GM12872 (cell line): ENCODE measurements around the gene LENG9.

Experiments used
- TF ChIP-seq, protein P1 (sequence below): IDR thresholded peaks from 3 replicates; pipeline ENCODE4 v1.5.1; 2011; ENCODE audit warnings: low read depth, mild to moderate bottlenecking, low read length, moderate library complexity; ENCODE audit not compliant: insufficient read depth

The LENG9 gene

DNA sequence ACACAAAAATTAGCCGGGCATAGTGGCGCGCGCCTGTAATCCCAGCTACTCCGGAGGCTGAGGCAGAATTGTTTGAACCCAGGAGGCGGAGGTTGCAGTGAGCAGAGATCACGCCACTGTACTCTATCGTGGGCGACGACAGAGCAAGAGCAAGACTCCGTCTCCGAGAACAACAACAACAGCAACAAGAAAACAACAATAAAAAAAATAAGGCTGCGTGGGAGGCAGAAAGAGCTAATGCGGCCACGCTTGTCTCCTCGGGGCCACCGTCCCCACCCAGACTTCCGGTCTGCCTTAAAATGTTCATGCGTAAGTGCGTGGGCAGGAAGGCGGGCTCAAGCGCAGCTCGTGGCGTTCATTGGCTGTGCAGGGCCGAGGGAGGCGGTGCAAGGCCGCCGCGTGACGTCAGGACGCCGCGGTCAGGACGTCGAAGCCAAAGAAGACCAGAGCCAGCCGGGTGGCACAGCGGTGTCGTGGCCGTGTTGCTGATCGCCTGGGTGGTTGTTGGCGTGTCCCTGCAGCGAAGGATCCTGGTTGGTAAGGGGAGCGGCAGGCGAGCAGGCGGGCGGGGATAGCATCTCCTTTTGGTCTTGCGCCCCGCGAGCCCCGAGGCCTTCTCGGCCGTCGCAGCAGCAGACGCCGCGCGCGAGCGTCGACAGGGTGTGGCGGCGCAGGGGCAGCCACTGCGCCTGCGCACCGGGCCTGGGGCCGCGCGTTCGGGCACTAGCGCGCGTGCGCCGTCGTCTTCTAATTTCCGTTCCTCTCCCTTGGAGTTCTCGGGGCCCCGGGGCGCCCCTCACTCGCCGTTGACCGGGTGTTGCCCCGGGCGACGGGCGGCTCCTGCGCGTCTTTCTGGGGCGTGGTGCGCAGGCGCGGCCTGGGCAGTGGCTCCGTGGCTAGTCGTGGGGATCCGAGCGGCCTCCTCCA, 14.5 kb downstream of the LENG9 start, which contains the start of gene LENG8:
LENG8 (plus strand) TSS at position 426 of the 927 bp plus-strand sequence. CDS start 2,146 bp downstream, outside the sequence.
- TF ChIP-seq, protein P1, sequence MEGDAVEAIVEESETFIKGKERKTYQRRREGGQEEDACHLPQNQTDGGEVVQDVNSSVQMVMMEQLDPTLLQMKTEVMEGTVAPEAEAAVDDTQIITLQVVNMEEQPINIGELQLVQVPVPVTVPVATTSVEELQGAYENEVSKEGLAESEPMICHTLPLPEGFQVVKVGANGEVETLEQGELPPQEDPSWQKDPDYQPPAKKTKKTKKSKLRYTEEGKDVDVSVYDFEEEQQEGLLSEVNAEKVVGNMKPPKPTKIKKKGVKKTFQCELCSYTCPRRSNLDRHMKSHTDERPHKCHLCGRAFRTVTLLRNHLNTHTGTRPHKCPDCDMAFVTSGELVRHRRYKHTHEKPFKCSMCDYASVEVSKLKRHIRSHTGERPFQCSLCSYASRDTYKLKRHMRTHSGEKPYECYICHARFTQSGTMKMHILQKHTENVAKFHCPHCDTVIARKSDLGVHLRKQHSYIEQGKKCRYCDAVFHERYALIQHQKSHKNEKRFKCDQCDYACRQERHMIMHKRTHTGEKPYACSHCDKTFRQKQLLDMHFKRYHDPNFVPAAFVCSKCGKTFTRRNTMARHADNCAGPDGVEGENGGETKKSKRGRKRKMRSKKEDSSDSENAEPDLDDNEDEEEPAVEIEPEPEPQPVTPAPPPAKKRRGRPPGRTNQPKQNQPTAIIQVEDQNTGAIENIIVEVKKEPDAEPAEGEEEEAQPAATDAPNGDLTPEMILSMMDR = no peak

DNA sequence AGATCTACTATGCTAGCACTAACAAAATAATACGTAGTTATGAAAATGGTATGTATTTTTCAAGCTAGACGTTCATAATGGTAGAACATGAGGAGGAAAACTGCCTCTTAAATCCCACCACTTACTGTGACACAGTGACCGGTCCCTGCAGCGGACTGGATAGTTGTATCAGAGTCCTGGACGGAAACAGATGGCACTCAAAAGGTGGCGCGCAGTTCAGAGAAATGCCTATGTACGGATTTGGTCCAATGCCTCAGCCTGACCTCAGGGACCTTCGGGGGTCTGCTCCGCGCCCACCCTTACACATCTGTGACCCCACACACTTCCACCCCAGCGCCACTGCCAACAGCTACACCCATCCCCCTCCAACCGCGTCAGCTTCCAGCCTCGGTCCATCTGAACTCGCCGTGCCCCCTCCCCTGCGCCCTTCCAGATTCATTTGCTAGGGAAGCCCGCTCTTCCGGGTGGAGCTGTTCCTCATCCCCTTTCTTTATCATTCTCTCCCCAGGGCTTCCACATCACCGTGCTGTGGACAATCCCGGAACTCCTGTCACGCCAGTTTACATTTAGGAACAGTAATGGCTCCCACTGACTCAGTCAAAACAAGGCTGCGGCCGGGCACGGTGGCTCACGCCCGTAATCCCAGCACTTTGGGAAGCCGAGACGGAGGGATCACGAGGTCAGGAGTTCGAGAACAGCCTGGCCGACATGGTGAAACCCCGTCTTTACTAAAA, 15.4 kb downstream of the LENG9 start:
- TF ChIP-seq, protein P1 = peak; percentile 0; the same call in 1 of the 3 replicates

DNA sequence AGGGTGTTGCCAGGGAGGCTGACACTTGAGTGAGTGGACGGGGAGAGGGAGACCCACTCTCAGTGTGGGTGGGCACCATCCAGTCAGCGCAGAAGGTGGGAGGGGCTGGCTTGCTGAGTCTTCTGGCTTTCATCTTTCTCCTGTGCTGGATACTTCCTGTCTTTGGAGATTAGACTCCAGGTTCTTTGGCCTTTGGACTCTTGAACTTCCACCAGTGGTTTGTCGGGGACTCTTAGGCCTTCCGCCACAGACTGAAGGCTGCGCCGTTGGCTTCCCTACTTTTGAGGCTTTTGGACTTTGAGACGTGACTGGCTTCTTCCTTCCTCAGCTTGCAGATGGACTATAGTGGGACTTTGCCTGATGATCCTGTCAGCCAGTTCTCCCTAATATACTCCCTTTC, 18.8 kb downstream of the LENG9 start:
- TF ChIP-seq, protein P1 = no peak

DNA sequence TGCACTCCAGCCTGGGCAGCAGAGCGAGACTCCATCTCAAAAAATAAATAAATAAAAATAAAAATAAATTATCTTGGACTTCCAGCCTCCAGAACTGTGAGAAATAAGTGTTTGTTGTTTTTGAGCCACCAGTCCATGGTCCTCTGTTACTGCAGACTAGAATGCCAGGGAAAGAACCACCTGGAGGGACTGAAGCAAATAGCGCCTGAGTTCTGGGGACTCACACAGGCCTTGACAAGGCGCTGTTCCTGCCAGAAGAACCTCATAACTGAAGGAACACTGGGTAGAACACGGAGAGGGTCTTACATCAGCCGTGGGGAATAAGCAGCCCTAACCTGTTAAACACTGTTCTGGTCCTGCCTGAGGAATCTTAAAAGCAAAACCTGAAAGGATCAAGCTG, 22.9 kb downstream of the LENG9 start:
- TF ChIP-seq, protein P1 = no peak

DNA sequence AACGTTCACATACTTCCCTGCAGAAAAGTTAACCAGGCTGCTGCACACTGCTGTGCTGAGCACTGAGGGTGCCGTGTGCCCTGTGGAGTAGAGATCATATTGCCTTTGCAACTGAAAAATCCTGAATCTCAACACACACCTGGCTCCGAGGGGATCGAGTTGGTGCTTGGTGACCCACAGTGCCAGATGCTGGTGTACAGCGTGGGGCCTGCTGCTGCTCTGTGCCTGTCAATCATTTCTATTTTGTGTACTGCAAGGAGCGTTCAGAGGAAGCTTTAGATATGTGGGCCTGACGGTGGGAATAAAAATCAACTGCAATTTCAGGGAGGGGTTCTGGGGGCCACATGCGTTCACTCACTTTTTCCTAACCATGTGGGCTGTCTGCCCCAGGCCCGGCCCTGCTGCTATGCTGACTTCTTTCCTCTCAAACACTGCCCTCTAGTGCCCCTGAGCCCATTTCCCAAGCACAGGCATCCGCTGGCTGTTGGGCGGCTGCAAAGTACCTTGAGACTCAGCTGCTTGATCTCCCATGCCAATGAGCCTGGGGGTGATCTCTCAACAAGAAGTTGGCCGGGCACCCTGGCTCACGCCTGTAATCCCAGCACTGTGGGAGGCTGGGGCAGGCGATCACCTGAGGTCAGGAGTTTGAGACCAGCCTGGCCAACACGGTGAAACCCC, 24.3 kb downstream of the LENG9 start:
- TF ChIP-seq, protein P1 = peak; percentile 60

DNA sequence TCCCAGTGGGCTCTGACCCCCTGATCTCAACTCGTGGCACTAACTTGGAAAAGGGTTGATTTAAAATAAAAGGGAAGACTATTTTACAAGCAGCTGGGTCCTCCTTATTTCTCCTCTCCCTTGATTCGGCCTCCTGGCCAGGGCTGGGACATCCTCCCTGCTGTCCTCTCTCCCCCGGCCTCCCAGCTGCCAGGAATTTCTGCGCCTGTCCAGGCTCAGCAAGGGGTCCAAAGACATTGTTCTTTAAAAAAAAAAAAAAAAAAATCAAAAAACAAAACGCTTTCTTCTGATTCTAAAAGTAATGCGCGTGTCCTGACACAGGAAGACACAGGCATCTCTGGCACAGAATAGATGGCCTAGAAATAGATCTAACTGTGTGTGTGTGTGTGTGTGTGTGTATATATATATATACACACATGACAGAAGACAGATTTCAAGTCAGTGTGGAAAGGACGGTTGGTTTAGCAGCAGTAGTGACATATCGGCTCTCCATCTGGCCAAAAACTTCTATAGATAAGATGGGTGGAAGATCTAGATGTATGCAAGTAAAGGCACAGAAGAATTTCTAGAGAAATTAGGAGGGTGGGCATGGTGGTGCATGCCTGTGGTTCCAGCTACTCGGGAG, 26.8 kb downstream of the LENG9 start:
- TF ChIP-seq, protein P1 = no peak

DNA sequence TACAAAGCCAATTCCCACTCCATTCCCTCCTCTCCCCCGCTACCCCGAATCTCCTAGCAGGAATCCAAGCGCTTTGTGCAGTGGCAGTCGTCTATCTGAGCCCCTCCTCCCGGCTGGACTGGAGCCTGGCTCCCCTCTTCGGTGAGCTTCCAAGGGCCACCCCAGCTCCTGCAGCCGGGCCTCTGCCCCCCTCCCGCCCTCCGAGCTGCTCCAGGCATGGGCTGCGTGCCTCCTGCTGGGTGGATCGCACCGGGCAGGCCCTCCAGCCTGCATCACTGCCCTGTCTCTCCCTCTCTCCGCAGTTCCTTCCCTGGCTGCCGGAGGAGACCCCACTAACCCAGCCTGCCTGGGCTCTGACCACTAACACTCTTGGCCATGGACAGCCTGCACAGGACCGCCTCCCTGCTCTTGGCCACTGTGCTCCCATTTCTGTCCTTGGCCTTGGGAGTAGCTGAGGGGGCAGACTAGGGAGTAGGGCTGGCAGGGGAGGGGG, 27.5 kb downstream of the LENG9 start:
- TF ChIP-seq, protein P1 = no peak
